NCI-H1105 treated with DMSO at 0.1 percent for 48 hours (cell line): ENCODE results near the gene ECEL1.
"Not testable (repeated sequence)": the region's sequence is repeated elsewhere in the genome, so short reads cannot be mapped to it uniquely, and the experiment has no call there.

Source experiments
- DNase-seq: peaks from one replicate; lab custom pipeline; 2025; lab: John Stamatoyannopoulos, UW

Gene ECEL1

GRCh38 chr2:232458661-232459418, 28.8 kb downstream of the ECEL1 start:
- DNase-seq: no peak

GRCh38 chr2:232458051-232458660, 29.5 kb downstream of the ECEL1 start:
- no peak for DNase-seq

GRCh38 chr2:232457121-232458011, 30.3 kb downstream of the ECEL1 start:
- DNase-seq: no peak

GRCh38 chr2:232456296-232457120, 31.1 kb downstream of the ECEL1 start:
- no peak for DNase-seq

- no peak for DNase-seq
Observed at GRCh38 chr2:232455426-232456255, 32.0 kb downstream of the ECEL1 start, which contains the start of gene ALPI. ALPI (plus strand) TSS chr2:232456153; CDS start chr2:232456200, 47 bp downstream.

GRCh38 chr2:232454630-232455029, 33.0 kb downstream of the ECEL1 start:
- no peak for DNase-seq

GRCh38 chr2:232451645-232452044, 36.0 kb downstream of the ECEL1 start:
- not testable (repeated sequence) for DNase-seq

- no peak for DNase-seq
Observed at GRCh38 chr2:232449964-232450363, 37.7 kb downstream of the ECEL1 start.

GRCh38 chr2:232448304-232448690, 39.3 kb downstream of the ECEL1 start:
- no peak for DNase-seq

- DNase-seq: no peak
Observed at GRCh38 chr2:232447638-232448303, 39.9 kb downstream of the ECEL1 start.

GRCh38 chr2:232447091-232447620, 40.5 kb downstream of the ECEL1 start:
- no peak for DNase-seq

GRCh38 chr2:232446266-232446777, 41.3 kb downstream of the ECEL1 start:
- DNase-seq: not testable (repeated sequence)

GRCh38 chr2:232445149-232445885, 42.3 kb downstream of the ECEL1 start:
- not testable (repeated sequence) for DNase-seq

- DNase-seq: no peak
Observed at GRCh38 chr2:232444409-232445148, 43.1 kb downstream of the ECEL1 start.

GRCh38 chr2:232443669-232444408, 43.8 kb downstream of the ECEL1 start:
- DNase-seq: not testable (repeated sequence)

- not testable (repeated sequence) for DNase-seq
Observed at GRCh38 chr2:232443047-232443446, 44.6 kb downstream of the ECEL1 start.

GRCh38 chr2:232442431-232442830, 45.2 kb downstream of the ECEL1 start:
- DNase-seq: not testable (repeated sequence)
